Measurements from ENCODE around the gene RAPSN. TPM values are rescaled to one million over a fixed set of nuclear protein-coding genes. Genes with fewer than 3 reads are reported as not detected.

The RAPSN gene
- total and polyA plus RNA-seq, 2 donors (not counting 1 experiment from before 2014, with no cell fraction given) = 0.25 to 1.0 TPM

- Mint-ChIP-seq H3K27ac (no peak overlapping the region), H3K4me1 (no peaks in the 10 kb centered on the region), H3K9me3 (ENCODE audit: insufficient read depth) (no peaks in the 10 kb centered on the region), H3K4me3 (no peak overlapping the region), H3K27me3 (no peaks in the 10 kb centered on the region)
- ChIA-PET CTCF (interaction anchor here (0.7 to 1.0 kb wide), 2 partner anchors 332 to 335 kb away, joined by 3 to 4 read pairs; no protein-coding TSS in a partner anchor), POLR2A (no interaction called here)
- TF ChIP-seq EZH2 (IDR thresholded peaks at IDR 0.05; ENCODE audit: borderline replicate concordance, insufficient read depth, low read depth, low read length, poor library complexity, severe bottlenecking) = no peak
- TF ChIP-seq, protein P1, sequence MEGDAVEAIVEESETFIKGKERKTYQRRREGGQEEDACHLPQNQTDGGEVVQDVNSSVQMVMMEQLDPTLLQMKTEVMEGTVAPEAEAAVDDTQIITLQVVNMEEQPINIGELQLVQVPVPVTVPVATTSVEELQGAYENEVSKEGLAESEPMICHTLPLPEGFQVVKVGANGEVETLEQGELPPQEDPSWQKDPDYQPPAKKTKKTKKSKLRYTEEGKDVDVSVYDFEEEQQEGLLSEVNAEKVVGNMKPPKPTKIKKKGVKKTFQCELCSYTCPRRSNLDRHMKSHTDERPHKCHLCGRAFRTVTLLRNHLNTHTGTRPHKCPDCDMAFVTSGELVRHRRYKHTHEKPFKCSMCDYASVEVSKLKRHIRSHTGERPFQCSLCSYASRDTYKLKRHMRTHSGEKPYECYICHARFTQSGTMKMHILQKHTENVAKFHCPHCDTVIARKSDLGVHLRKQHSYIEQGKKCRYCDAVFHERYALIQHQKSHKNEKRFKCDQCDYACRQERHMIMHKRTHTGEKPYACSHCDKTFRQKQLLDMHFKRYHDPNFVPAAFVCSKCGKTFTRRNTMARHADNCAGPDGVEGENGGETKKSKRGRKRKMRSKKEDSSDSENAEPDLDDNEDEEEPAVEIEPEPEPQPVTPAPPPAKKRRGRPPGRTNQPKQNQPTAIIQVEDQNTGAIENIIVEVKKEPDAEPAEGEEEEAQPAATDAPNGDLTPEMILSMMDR (IDR thresholded peaks at IDR 0.05) = no peak
- peaks cover 19% of the 10 kb centered on the region for H3K79me2 ChIP-seq (ENCODE audit: control insufficient read depth, insufficient read depth, low read length)
- H3K4me3 ChIP-seq (ENCODE audit: control extremely low read depth in 1 of 5, extremely low read depth in 1 of 5, insufficient read depth in 1 of 5, low read depth in 2 of 5, low read length in 4 of 5) = no peak overlapping the region
- WGBS (ENCODE audit: insufficient coverage) = 96% methylated on average over 5 of the region's 7 CpGs
- H3K27me3 ChIP-seq (replicated peaks in 1 of 4; ENCODE audit: control extremely low read depth in 1 of 4, control insufficient read depth in 3 of 4, insufficient read depth in 4 of 4, low read length in 3 of 4) = no peaks in the 10 kb centered on the region
- H3K4me1 ChIP-seq (ENCODE audit: control insufficient read depth in 2 of 2, insufficient read depth in 2 of 2, low read length in 2 of 2) = no peaks in the 10 kb centered on the region
- H4K20me1 ChIP-seq (ENCODE audit: control insufficient read depth, insufficient read depth, low read length, poor library complexity, severe bottlenecking) = peaks cover 15% of the 10 kb centered on the region
- DNase-seq (no peak), ATAC-seq (ENCODE audit: low read depth) (no peak)
- no peak overlapping the region for H3K4me2 ChIP-seq (replicated peaks; ENCODE audit: low read depth, low read length, poor library complexity, severe bottlenecking)
- no peak overlapping the region for H3K9ac ChIP-seq (ENCODE audit: low read length)
- H3K36me3 ChIP-seq (replicated peaks in 1 of 2; ENCODE audit: control extremely low read depth in 1 of 2, control insufficient read depth in 1 of 2, extremely low read depth in 1 of 2, insufficient read depth in 2 of 2, low read length in 1 of 2) = peaks cover 3 to 84% of the 10 kb centered on the region in 2 experiments
- intact Hi-C loops (cut with micrococcal nuclease) = no loop called here
- no peaks in the 10 kb centered on the region for H3K9me3 ChIP-seq (ENCODE audit: control extremely low read depth in 1 of 3, control insufficient read depth in 2 of 3, insufficient read depth in 1 of 3, low read length in 2 of 3)
- no peak overlapping the region for H3K27ac ChIP-seq (ENCODE audit: low read length in 2 of 2)
- H2AFZ ChIP-seq (ENCODE audit: insufficient read depth, low read depth, low read length, poor library complexity, severe bottlenecking) = no peak overlapping the region
Observed at GRCh38 chr11:47485107-47485506, 36.2 kb upstream of the RAPSN start.

GRCh38 chr11:47483457-47483856 lies 34.5 kb upstream of the RAPSN start:
- no CpG with 5 or more reads among the region's 1 CpG for WGBS (ENCODE audit: insufficient coverage)
- H3K27ac ChIP-seq (ENCODE audit: low read length in 2 of 2) = no peak overlapping the region
- no peaks in the 10 kb centered on the region for H3K4me1 Mint-ChIP-seq
- H3K4me3 ChIP-seq (ENCODE audit: control extremely low read depth in 1 of 5, extremely low read depth in 1 of 5, insufficient read depth in 1 of 5, low read depth in 2 of 5, low read length in 4 of 5) = no peak overlapping the region
- no peak overlapping the region for H3K27ac Mint-ChIP-seq
- no peaks in the 10 kb centered on the region for H3K27me3 Mint-ChIP-seq
- peaks cover 6% of the 10 kb centered on the region for H4K20me1 ChIP-seq (ENCODE audit: control insufficient read depth, insufficient read depth, low read length, poor library complexity, severe bottlenecking)
- CTCF ChIA-PET = no interaction called here
- H3K79me2 ChIP-seq (ENCODE audit: control insufficient read depth, insufficient read depth, low read length) = peaks cover 23% of the 10 kb centered on the region
- H3K27me3 ChIP-seq (replicated peaks in 1 of 4; ENCODE audit: control extremely low read depth in 1 of 4, control insufficient read depth in 3 of 4, insufficient read depth in 4 of 4, low read length in 3 of 4) = no peaks in the 10 kb centered on the region
- POLR2A ChIA-PET = no interaction called here
- H3K9me3 Mint-ChIP-seq (ENCODE audit: insufficient read depth) = no peaks in the 10 kb centered on the region
- H3K4me2 ChIP-seq (replicated peaks; ENCODE audit: low read depth, low read length, poor library complexity, severe bottlenecking) = no peak overlapping the region
- no peak overlapping the region for H3K9ac ChIP-seq (ENCODE audit: low read length)
- intact Hi-C loops (cut with micrococcal nuclease) = no loop called here
- no peaks in the 10 kb centered on the region for H3K9me3 ChIP-seq (ENCODE audit: control extremely low read depth in 1 of 3, control insufficient read depth in 2 of 3, insufficient read depth in 1 of 3, low read length in 2 of 3)
- no peaks in the 10 kb centered on the region for H3K4me1 ChIP-seq (ENCODE audit: control insufficient read depth in 2 of 2, insufficient read depth in 2 of 2, low read length in 2 of 2)
- no peak overlapping the region for H2AFZ ChIP-seq (ENCODE audit: insufficient read depth, low read depth, low read length, poor library complexity, severe bottlenecking)
- DNase-seq (no peak), ATAC-seq (ENCODE audit: low read depth) (no peak)
- TF ChIP-seq EZH2 (IDR thresholded peaks at IDR 0.05; ENCODE audit: borderline replicate concordance, insufficient read depth, low read depth, low read length, poor library complexity, severe bottlenecking) = no peak
- TF ChIP-seq, protein P1 (IDR thresholded peaks at IDR 0.05) = no peak
- H3K4me3 Mint-ChIP-seq = no peak overlapping the region
- H3K36me3 ChIP-seq (replicated peaks in 1 of 2; ENCODE audit: control extremely low read depth in 1 of 2, control insufficient read depth in 1 of 2, extremely low read depth in 1 of 2, insufficient read depth in 2 of 2, low read length in 1 of 2) = peaks cover 6 to 91% of the 10 kb centered on the region in 2 experiments
